ENCODE data around the gene CCKAR. TPM values are rescaled to one million over a fixed set of nuclear protein-coding genes. Genes with fewer than 3 reads are reported as not detected.
A peak's percentile ranks its signal among the peaks of the same experiment; 100 is the strongest.

CCKAR gene
- total and polyA plus RNA-seq, 2 experiments from 2014 or later, result not detected

- H3K4me1 ChIP-seq (ENCODE audit: insufficient read depth), result no peaks in the 10 kb centered on the region
- DNase-seq, result no peak
- H3K4me3 ChIP-seq, result no peak overlapping the region
- WGBS, 2 experiments (ENCODE audit: low coverage in 1 of 2, low lambda C conversion rate in 2 of 2, missing lambda C conversion rate in 2 of 2), result 66 to 69% methylated on average over 3 of the region's 3 CpGs
- no peaks in the 10 kb centered on the region for H3K36me3 ChIP-seq (ENCODE audit: low read depth)
- no peak overlapping the region for H2AFZ ChIP-seq
- H3K9me2 ChIP-seq (ENCODE audit: insufficient read depth), result no peaks in the 10 kb centered on the region
- TF ChIP-seq EZH2 (IDR thresholded peaks at IDR 0.05; ENCODE audit: insufficient read depth, poor library complexity, severe bottlenecking) (no peak), EZH2phosphoT487 (IDR thresholded peaks at IDR 0.05; ENCODE audit: insufficient read depth, low read depth) (no peak)
- H4K20me1 ChIP-seq (ENCODE audit: insufficient read depth), result no peaks in the 10 kb centered on the region
- H3K9ac ChIP-seq, result no peak overlapping the region
- in situ Hi-C loops (cut with MboI), result loop anchor here (25.0 kb wide), 1 partner anchor 538 kb away; no protein-coding TSS in a partner anchor
- H3K27ac ChIP-seq, result no peak overlapping the region
- H3K79me2 ChIP-seq (ENCODE audit: insufficient read depth), result no peaks in the 10 kb centered on the region
- no peaks in the 10 kb centered on the region for H3K9me3 ChIP-seq (ENCODE audit: low read depth)
- H3K4me2 ChIP-seq (ENCODE audit: unreplicated experiment), result no peak overlapping the region
- H3K27me3 ChIP-seq (replicated peaks; ENCODE audit: insufficient read depth), result peaks cover 4% of the 10 kb centered on the region; the same call in 1 of the 2 replicates
- H3F3A ChIP-seq (ENCODE audit: insufficient read depth), result no peaks in the 10 kb centered on the region
Observed at GRCh38 chr4:26474551-26474950, 15.7 kb downstream of the CCKAR start.

- TF ChIP-seq EZH2 (IDR thresholded peaks at IDR 0.05; ENCODE audit: insufficient read depth, poor library complexity, severe bottlenecking), result no peak
- no peak for TF ChIP-seq EZH2phosphoT487 (IDR thresholded peaks at IDR 0.05; ENCODE audit: insufficient read depth, low read depth)
- Histone ChIP-seq H3K9me2 (ENCODE audit: insufficient read depth) (no peaks in the 10 kb centered on the region), H3K27ac (no peak overlapping the region), H3K4me3 (no peak overlapping the region), H3K9ac (no peak overlapping the region), H2AFZ (no peak overlapping the region), H3K36me3 (ENCODE audit: low read depth) (no peaks in the 10 kb centered on the region), H3F3A (ENCODE audit: insufficient read depth) (no peaks in the 10 kb centered on the region), H3K27me3 (replicated peaks; ENCODE audit: insufficient read depth) (0 out of 2 replicates have a peak, but pooled peaks cover under 1% of the 10 kb centered on the region), H3K4me1 (ENCODE audit: insufficient read depth) (no peaks in the 10 kb centered on the region), H3K9me3 (ENCODE audit: low read depth) (no peaks in the 10 kb centered on the region), H4K20me1 (ENCODE audit: insufficient read depth) (no peaks in the 10 kb centered on the region), H3K79me2 (ENCODE audit: insufficient read depth) (no peaks in the 10 kb centered on the region), H3K4me2 (ENCODE audit: unreplicated experiment) (no peak overlapping the region)
- 73 to 74% methylated on average over 8 of the region's 8 CpGs for WGBS, 2 experiments (ENCODE audit: low coverage in 1 of 2, low lambda C conversion rate in 2 of 2, missing lambda C conversion rate in 2 of 2)
- in situ Hi-C loops (cut with MboI), result loop anchor here (25.0 kb wide), 1 partner anchor 538 kb away; no protein-coding TSS in a partner anchor
- no peak for DNase-seq
Observed at GRCh38 chr4:26473893-26474292, 16.4 kb downstream of the CCKAR start.

GRCh38 chr4:26471890-26472289 lies 18.4 kb downstream of the CCKAR start:
- Histone ChIP-seq H3K9me3 (ENCODE audit: low read depth) (no peaks in the 10 kb centered on the region), H3K4me1 (ENCODE audit: insufficient read depth) (no peaks in the 10 kb centered on the region), H3K4me3 (no peak overlapping the region), H4K20me1 (ENCODE audit: insufficient read depth) (no peaks in the 10 kb centered on the region), H3K9me2 (ENCODE audit: insufficient read depth) (no peaks in the 10 kb centered on the region), H3F3A (ENCODE audit: insufficient read depth) (no peaks in the 10 kb centered on the region), H3K27ac (no peak overlapping the region), H2AFZ (no peak overlapping the region), H3K9ac (no peak overlapping the region), H3K79me2 (ENCODE audit: insufficient read depth) (no peaks in the 10 kb centered on the region), H3K36me3 (ENCODE audit: low read depth) (no peaks in the 10 kb centered on the region), H3K4me2 (ENCODE audit: unreplicated experiment) (no peak overlapping the region), H3K27me3 (replicated peaks; ENCODE audit: insufficient read depth) (peaks cover 6% of the 10 kb centered on the region)
- no peak for TF ChIP-seq EZH2phosphoT487 (IDR thresholded peaks at IDR 0.05; ENCODE audit: insufficient read depth, low read depth)
- TF ChIP-seq EZH2 (IDR thresholded peaks at IDR 0.05; ENCODE audit: insufficient read depth, poor library complexity, severe bottlenecking), result no peak
- WGBS, 2 experiments (ENCODE audit: low coverage in 1 of 2, low lambda C conversion rate in 2 of 2, missing lambda C conversion rate in 2 of 2), result 0 to 26% methylated on average over 1 of the region's 1 CpG
- peak; percentile 23 for DNase-seq
- in situ Hi-C loops (cut with MboI), result loop anchor here (25.0 kb wide), 1 partner anchor 540 kb away; no protein-coding TSS in a partner anchor

- H3F3A ChIP-seq (ENCODE audit: insufficient read depth), result no peaks in the 10 kb centered on the region
- H3K4me2 ChIP-seq (ENCODE audit: unreplicated experiment), result no peak overlapping the region
- H3K36me3 ChIP-seq (ENCODE audit: low read depth), result no peaks in the 10 kb centered on the region
- WGBS, 2 experiments (ENCODE audit: low coverage in 1 of 2, low lambda C conversion rate in 2 of 2, missing lambda C conversion rate in 2 of 2), result 51 to 67% methylated on average over 4 of the region's 4 CpGs
- TF ChIP-seq EZH2phosphoT487 (IDR thresholded peaks at IDR 0.05; ENCODE audit: insufficient read depth, low read depth), result no peak
- no peak for TF ChIP-seq EZH2 (IDR thresholded peaks at IDR 0.05; ENCODE audit: insufficient read depth, poor library complexity, severe bottlenecking)
- in situ Hi-C loops (cut with MboI), result loop anchor here (25.0 kb wide), 1 partner anchor 543 kb away; no protein-coding TSS in a partner anchor
- no peaks in the 10 kb centered on the region for H4K20me1 ChIP-seq (ENCODE audit: insufficient read depth)
- H3K27ac ChIP-seq, result no peak overlapping the region
- H3K9ac ChIP-seq, result no peak overlapping the region
- H2AFZ ChIP-seq, result no peak overlapping the region
- no peaks in the 10 kb centered on the region for H3K4me1 ChIP-seq (ENCODE audit: insufficient read depth)
- H3K9me3 ChIP-seq (ENCODE audit: low read depth), result no peaks in the 10 kb centered on the region
- H3K4me3 ChIP-seq, result no peak overlapping the region
- peaks cover 10% of the 10 kb centered on the region for H3K27me3 ChIP-seq (replicated peaks; ENCODE audit: insufficient read depth)
- no peak for DNase-seq
- H3K9me2 ChIP-seq (ENCODE audit: insufficient read depth), result no peaks in the 10 kb centered on the region
- no peaks in the 10 kb centered on the region for H3K79me2 ChIP-seq (ENCODE audit: insufficient read depth)
Observed at GRCh38 chr4:26468977-26469376, 21.3 kb downstream of the CCKAR start.

All from GM23248 (cell line).